Astrocyte of the hippocampus (primary cell): ENCODE results near the gene DPYD.

Experiments used
- DNase-seq: peaks from one replicate; pipeline ENCODE4 v3.0.0; 2011; ENCODE audit warnings: low read depth, low spot score

Gene DPYD

GRCh38 chr1:97051823-97052222 is 869.0 kb downstream of the DPYD start:
- DNase-seq = no peak

- DNase-seq = peak; percentile 57
Observed at GRCh38 chr1:97050506-97050905, 870.3 kb downstream of the DPYD start.

DNA sequence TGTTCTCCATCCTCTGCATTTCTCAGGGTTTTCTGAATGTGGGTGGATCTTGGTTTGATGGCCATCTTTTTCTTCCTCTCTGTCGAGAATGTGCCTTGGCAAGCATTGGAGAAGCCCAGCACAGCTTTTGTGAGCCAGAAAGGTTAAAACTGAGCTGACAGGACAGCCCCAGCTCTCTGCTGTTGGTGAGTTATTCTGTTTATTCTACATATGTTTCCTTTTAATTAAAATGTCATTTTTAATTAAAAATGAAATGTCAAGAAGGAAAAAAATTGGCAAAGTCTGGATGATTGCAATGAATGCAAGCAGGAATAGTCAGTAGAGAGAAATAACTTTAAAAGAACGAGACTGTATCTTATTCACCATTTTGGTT is 873.4 kb downstream of the DPYD start:
- no peak for DNase-seq

DNA sequence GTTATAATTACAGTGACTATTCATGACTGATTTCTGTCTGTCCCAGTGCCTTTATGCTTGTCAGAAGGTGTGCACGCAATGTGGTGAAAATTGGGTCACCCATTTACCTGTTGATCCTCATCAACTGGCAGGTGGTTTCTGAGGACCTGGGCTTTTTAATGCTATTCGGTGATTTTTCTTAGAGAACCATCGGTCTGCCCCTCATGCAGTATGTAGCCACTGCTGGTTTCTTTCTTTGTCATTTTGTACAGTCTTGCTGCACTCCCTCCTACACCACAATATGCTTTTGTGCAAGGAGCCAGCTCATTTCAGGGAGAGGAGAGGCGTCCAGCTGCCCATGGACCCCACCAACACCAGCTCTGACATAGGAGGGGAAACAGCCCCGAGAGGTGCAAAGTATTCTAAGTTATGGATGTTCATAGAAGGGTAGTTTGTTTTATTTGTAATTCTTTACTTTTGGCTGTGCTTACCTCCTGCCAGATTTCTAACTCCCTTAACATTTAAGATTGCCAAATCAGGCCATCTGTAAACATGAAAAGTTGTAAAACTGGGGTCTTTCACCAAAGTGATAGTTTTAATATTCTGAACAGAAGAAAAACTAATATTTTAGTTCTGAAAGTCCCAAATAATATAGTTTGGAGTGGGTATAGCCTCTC is 873.9 kb downstream of the DPYD start:
- DNase-seq = no peak

GRCh38 chr1:97044159-97044760 is 876.6 kb downstream of the DPYD start:
- no peak for DNase-seq

DNA sequence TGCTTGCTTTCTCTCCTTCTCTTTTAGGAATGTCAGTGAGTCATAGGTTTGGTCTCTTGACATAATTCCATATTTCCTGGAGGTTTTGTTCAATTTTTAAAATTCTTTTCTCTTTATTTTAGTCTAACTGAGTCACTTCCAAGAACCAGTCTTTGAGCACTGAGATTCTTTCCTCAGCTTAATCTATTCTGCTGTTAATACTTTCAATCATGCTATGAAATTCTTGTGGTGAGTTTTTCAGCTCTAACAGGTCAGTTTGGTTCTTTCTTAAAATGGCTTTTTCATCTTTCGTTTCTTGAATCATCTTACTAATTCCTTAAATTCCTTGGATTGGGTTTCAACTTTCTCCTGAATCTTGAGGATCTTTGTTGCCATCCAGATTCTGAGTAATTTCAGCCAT is 878.3 kb downstream of the DPYD start:
- peak; percentile 27 for DNase-seq

- no peak for DNase-seq
Observed at GRCh38 chr1:97041026-97041425, 879.8 kb downstream of the DPYD start.

DNA sequence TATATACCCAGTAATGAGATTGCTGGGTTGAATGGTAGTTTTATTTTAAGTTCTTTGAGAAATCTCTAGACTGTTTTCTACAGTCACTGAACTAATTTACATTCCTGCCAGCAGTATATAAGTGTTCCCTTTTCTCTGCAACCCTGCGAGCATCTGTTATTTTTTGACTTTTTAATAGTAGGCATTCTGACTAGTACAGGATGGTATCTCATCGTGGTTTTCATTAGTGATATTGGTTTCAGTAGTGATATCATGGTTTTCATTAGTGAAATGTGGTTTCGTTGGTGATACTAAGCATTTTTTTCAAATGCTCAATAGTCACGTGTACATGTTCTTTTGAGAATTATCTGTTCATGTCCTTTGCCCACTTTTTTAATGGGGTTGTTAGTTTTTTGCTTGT is 882.4 kb downstream of the DPYD start:
- no peak for DNase-seq

GRCh38 chr1:97034651-97035050 is 886.2 kb downstream of the DPYD start:
- DNase-seq = no peak

- DNase-seq = no peak
Observed at GRCh38 chr1:97033949-97034348, 886.9 kb downstream of the DPYD start.
